Colonic mucosa (tissue), 4 donors: Measurements from ENCODE around the gene BANP. TPM values are rescaled to one million over a fixed set of nuclear protein-coding genes. Genes with fewer than 3 reads are reported as not detected.
"Not testable (repeated sequence)": the region's sequence is repeated elsewhere in the genome, so short reads cannot be mapped to it uniquely, and the experiment has no call there.

Source experiments
- DNase-seq: peaks from one replicate; pipeline ENCODE4 v3.0.0-alpha.2; 2020
- H3K27ac ChIP-seq: fragments of 200-600 bp; one replicate; pipeline ENCODE4 v1.8.0; 2021
- H3K27me3 ChIP-seq: fragments of 200-600 bp; one replicate; pipeline ENCODE4 v1.8.0; 2021
- H3K36me3 ChIP-seq: fragments of 200-600 bp; one replicate; pipeline ENCODE4 v1.8.0; 2021
- H3K4me1 ChIP-seq: fragments of 200-600 bp; one replicate; pipeline ENCODE4 v1.8.0; 2021; ENCODE audit warnings: mild to moderate bottlenecking
- H3K4me3 ChIP-seq: fragments of 200-600 bp; one replicate; pipeline ENCODE4 v1.8.0; 2021
- H3K9ac ChIP-seq, 2 donors: one replicate each; pipeline ENCODE4 v1.7.0; 2013; ENCODE audit warnings: control low read depth in 2 of 2, low read depth in 2 of 2, low read length in 2 of 2
- H3K9me3 ChIP-seq: fragments of 200-600 bp; one replicate; pipeline ENCODE4 v1.8.0; 2021
- CTCF ChIP-seq: fragments of 200-600 bp; IDR thresholded peaks from one replicate; pipeline ENCODE4 v1.8.0; 2022; ENCODE audit warnings: antibody characterized with exemption, mild to moderate bottlenecking
- intact Hi-C: fragments of 100-400 bp; cut with DNase I; formaldehyde crosslinking; loops from one replicate; pipeline ENCODE4 v1.14.1; 2022
- total RNA-seq, 2 donors: library from RNA; stranded (reverse); fragmentation: NEBNext Ultra II Directional in 1 of 2; extraction: Animal tissue kit (Norgen Biotek cat#: 25700) in 1 of 2; gene quantifications; one replicate each; pipeline ENCODE4 v1.2.1, GENCODE V29; 2021
- donor health status: healthy.
- donor health status: DM: no; HTN: no; CAD: no.
- donor health status: DM: no; HTN: no; CAD: no.

Gene BANP
- total RNA-seq, 2 donors from 2014 or later, result 18.6 to 29.7 TPM

DNA sequence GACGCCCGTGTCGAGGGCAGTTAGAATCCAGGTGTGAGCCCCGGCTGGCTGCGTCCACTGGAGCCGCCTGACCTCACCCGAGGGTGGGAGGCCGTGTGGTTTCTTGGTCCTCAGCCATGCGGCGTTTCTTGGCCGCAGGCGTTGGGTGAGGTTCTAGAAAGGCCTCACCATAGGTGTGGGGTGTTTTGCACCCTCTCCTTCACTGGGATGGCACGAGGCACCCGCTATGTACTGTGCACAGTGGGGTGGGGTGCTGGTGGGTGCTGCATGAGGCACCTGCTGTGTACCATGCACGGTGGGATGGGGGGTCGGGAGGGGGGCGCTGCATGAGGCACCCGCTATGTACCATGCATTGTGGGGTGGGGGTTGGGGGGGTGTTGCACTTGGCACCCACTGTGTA, 169.6 kb downstream of the BANP start:
- Histone ChIP-seq H3K27me3 (no peaks in the 10 kb centered on the region), H3K4me1 (no peaks in the 10 kb centered on the region), H3K4me3 (no peak overlapping the region), H3K36me3 (no peaks in the 10 kb centered on the region), H3K27ac (no peak overlapping the region), H3K9me3 (no peaks in the 10 kb centered on the region), H3K9ac (no peak overlapping the region)
- TF ChIP-seq CTCF, result no peak
- intact Hi-C loops, result no loop called here
- DNase-seq, result no peak

DNA sequence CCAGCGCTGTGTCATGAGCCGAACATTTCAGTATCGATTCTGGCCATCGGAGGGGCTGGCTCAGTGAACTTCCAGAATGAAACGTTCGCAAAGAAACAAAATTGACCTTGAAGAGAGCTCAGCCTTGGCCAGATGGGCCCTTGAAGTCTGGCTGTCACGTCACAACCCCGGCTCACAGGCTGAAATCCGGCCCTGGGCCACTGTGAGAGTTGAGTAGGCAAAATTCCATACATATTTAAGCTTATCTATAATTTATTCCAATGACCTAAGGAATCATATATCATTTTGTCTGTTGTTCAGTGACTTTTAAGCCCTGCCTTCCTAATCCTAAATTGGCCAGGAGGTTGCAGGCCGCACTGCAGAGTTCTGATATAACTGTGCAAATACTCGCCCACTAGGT, 170.2 kb downstream of the BANP start:
- intact Hi-C loops, H3K27me3 ChIP-seq, H3K4me3 ChIP-seq, DNase-seq, H3K4me1 ChIP-seq, H3K9ac ChIP-seq, H3K36me3 ChIP-seq, H3K9me3 ChIP-seq, H3K27ac ChIP-seq: not testable (repeated sequence)

DNA sequence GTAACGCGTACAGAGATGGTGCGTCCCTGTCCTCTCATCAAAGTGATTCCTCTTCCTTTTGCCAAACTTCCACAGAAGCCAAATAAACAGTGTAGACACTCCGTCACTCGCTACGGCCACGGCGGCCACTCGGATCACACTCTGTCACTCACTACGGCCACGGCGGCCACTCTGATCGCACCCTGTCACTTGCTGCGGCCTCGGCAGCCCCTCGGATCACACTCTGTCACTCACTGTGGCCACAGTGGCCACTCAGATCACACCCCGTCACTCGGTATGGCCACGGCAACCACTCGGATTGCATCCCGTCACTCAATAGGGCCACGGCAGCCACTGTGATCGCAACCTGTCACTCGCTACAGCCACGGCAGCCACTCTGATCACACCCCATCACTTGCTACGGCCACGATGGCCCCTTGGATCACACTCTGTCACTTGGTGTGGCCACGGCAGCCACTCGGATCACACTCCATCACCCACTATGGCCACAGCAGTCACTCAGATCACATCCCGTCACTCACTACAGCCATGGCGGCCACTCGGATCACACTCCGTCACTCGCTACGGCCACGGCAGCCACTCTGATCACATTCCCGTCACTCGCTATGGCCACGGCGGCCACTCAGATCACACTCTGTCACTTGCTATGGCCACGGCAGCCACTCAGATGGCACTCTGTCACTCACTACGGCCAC, 170.8 kb downstream of the BANP start:
- H3K9ac ChIP-seq, result no peak overlapping the region
- no peaks in the 10 kb centered on the region for H3K36me3 ChIP-seq
- H3K27me3 ChIP-seq, result no peaks in the 10 kb centered on the region
- H3K9me3 ChIP-seq, result no peaks in the 10 kb centered on the region
- H3K4me3 ChIP-seq, result no peak overlapping the region
- H3K27ac ChIP-seq, result no peak overlapping the region
- intact Hi-C loops, result no loop called here
- no peaks in the 10 kb centered on the region for H3K4me1 ChIP-seq
- DNase-seq, result no peak
- no peak for TF ChIP-seq CTCF

Other genes with a start within 250 kb of the BANP start
- 10 to 100 TPM; 21.8 to 79.4 TPM for gene KLHDC4, start 185.4 kb upstream of the BANP start, total RNA-seq
- 10 to 100 TPM in 1 of 2 donors, 1 to 10 TPM in 1; 9.5 to 26.2 TPM for gene SLC7A5, start 81.9 kb upstream of the BANP start, total RNA-seq
- not detected for gene CA5A, start 14.9 kb upstream of the BANP start, total RNA-seq